Gastroesophageal sphincter (tissue), 4 donors: ENCODE results near the gene SHLD2. TPM values are rescaled to one million over a fixed set of nuclear protein-coding genes. Genes with fewer than 3 reads are reported as not detected.

Experiments used
- ATAC-seq: fragments of 150-250 bp; one replicate; pipeline ENCODE4 v1.9.1; 2016; ENCODE audit warnings: mild to moderate bottlenecking, moderate library complexity
- H3K27ac ChIP-seq, 4 donors: fragments of 200-600 bp; sonication (generic) in 3 of 4; 1 replicate in 3 of 4; 2 replicates in 1 of 4; pipeline ENCODE4 v1.5.1; 2016 to 2019
- H3K27me3 ChIP-seq: fragments of 200-600 bp; sonication (generic); one replicate; pipeline ENCODE4 v1.5.1; 2019
- H3K36me3 ChIP-seq, 2 donors: fragments of 200-600 bp; sonication (generic); one replicate each; pipeline ENCODE4 v1.5.1; 2019; ENCODE audit warnings: control low read depth in 1 of 2
- H3K4me1 ChIP-seq, 3 donors: fragments of 200-600 bp; sonication (generic); 1 replicate in 2 of 3; 2 replicates in 1 of 3; pipeline ENCODE4 v1.5.1; 2016 to 2019; ENCODE audit warnings: control low read depth in 2 of 3
- H3K4me3 ChIP-seq, 2 donors: fragments of 200-600 bp; sonication (generic); one replicate each; pipeline ENCODE4 v1.5.1; 2019; ENCODE audit warnings: mild to moderate bottlenecking in 1 of 2, moderate library complexity in 1 of 2
- H3K9me3 ChIP-seq, 3 donors: fragments of 200-600 bp; sonication (generic); one replicate each; pipeline ENCODE4 v1.5.1; 2017 to 2019; ENCODE audit warnings: control low read depth in 2 of 3
- CTCF ChIP-seq, 4 experiments: fragments of 200-600 bp in 2 of 4; fragments of 450-650 bp in 2 of 4; sonication (generic) in 1 of 4; IDR thresholded peaks; one replicate each; pipeline ENCODE4 v1.5.1; 2017 to 2019; ENCODE audit warnings: antibody characterized with exemption in 4 of 4, mild to moderate bottlenecking in 2 of 4, moderate library complexity in 2 of 4
- EP300 ChIP-seq: sonication (generic); formaldehyde crosslinking; IDR thresholded peaks from one replicate; pipeline ENCODE4 v1.6.1; 2017; ENCODE audit warnings: antibody characterized with exemption, mild to moderate bottlenecking
- POLR2A ChIP-seq, 2 donors: fragments of 450-650 bp; IDR thresholded peaks; one replicate each; pipeline ENCODE4 v1.6.1; 2017; ENCODE audit warnings: antibody characterized with exemption in 2 of 2, mild to moderate bottlenecking in 2 of 2, moderate library complexity in 1 of 2
- POLR2AphosphoS5 ChIP-seq: sonication (generic); formaldehyde crosslinking; IDR thresholded peaks from one replicate; pipeline ENCODE4 v1.6.1; 2017; ENCODE audit warnings: antibody characterized with exemption
- WGBS, 2 donors: methylation state at CpG; one replicate each; pipeline ENCODE4 v1.1.5; 2018; ENCODE audit warnings: low coverage in 1 of 2; 5-methylcytosine and 5-hydroxymethylcytosine counted together
- total RNA-seq, 4 donors: library from RNA; depleted of rRNA; stranded (reverse); fragments of >200 nt; gene quantifications; one replicate each; pipeline ENCODE4 v1.1.0, GENCODE V29; 2016

SHLD2 gene
- total RNA-seq, 4 donors from 2014 or later = 21.2 to 31.0 (median 26.6) TPM

- Histone ChIP-seq H3K27me3 (no peaks in the 10 kb centered on the region), H3K4me1 (no peaks in the 10 kb centered on the region), H3K4me3 (no peak overlapping the region), H3K9me3 (no peaks in the 10 kb centered on the region), H3K36me3 (peaks cover 0 to 99% of the 10 kb centered on the region in 2 donors), H3K27ac (no peak overlapping the region)
- no peak for TF ChIP-seq EP300
- TF ChIP-seq POLR2AphosphoS5 = no peak
- TF ChIP-seq POLR2A (IDR thresholded peaks at IDR 0.05) = no peak
- no peak for TF ChIP-seq CTCF (IDR thresholded peaks at IDR 0.05)
- no peak for ATAC-seq
- 65 to 69% methylated on average over 4 to 5 of the region's 5 CpGs for WGBS, 2 donors
These were observed 30.4 kb upstream of the SHLD2 start for GRCh38 chr10:87064651-87065050.

- no peak for TF ChIP-seq CTCF (IDR thresholded peaks at IDR 0.05)
- Histone ChIP-seq H3K4me3 (no peak overlapping the region), H3K9me3 (no peaks in the 10 kb centered on the region), H3K4me1 (no peaks in the 10 kb centered on the region), H3K27me3 (no peaks in the 10 kb centered on the region), H3K27ac (no peak overlapping the region), H3K36me3 (peaks cover 0 to 99% of the 10 kb centered on the region in 2 donors)
- WGBS, 2 donors = 100% methylated on average over 2 of the region's 2 CpGs
- no peak for ATAC-seq
These were observed 28.8 kb upstream of the SHLD2 start for GRCh38 chr10:87066178-87066577.

DNA sequence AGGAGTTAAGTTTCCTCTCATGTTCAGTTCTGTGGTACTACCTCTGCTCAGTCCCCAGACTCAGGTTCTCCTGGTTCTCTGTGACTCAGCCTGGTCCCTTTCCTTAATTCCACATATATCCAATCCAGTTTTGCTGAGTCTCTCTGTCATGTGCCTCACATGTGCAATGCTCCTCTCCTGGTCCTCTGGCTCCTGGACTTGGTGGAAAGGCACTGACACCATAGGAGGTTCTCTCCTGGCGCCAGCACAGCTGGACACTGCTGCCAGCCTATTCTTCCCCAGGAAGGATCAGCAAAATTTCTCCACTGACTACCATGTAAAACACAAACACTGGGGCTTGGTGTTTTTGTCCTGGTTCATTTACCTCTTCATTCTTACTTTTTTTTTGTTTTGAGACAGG lies 28.1 kb upstream of the SHLD2 start:
- Histone ChIP-seq H3K27ac (no peak overlapping the region), H3K4me3 (no peak overlapping the region), H3K9me3 (no peaks in the 10 kb centered on the region), H3K27me3 (no peaks in the 10 kb centered on the region), H3K4me1 (no peaks in the 10 kb centered on the region), H3K36me3 (peaks cover 0 to 98% of the 10 kb centered on the region in 2 donors)
- no peak for ATAC-seq
- no peak for TF ChIP-seq CTCF (IDR thresholded peaks at IDR 0.05)
- TF ChIP-seq POLR2A (IDR thresholded peaks at IDR 0.05) = no peak
- TF ChIP-seq EP300 = no peak
- TF ChIP-seq POLR2AphosphoS5 = no peak
- WGBS, 2 donors = 85% methylated on average over 1 of the region's 1 CpG; no CpG with 5 or more reads in 1 of the 2 donors

GRCh38 chr10:87068281-87068680 lies 26.7 kb upstream of the SHLD2 start:
- WGBS, 2 donors = 88 to 95% methylated on average over 1 of the region's 1 CpG
- H3K36me3 ChIP-seq = peaks cover 0 to 98% of the 10 kb centered on the region in 2 donors

More at GRCh38 chr10:87068281-87068680, 26.7 kb upstream of the SHLD2 start:
- no peak overlapping the region for H3K4me3 ChIP-seq
- no peak for TF ChIP-seq EP300
- TF ChIP-seq POLR2AphosphoS5 = no peak
- no peak for TF ChIP-seq POLR2A (IDR thresholded peaks at IDR 0.05)
- no peak for TF ChIP-seq CTCF (IDR thresholded peaks at IDR 0.05)
- no peaks in the 10 kb centered on the region for H3K4me1 ChIP-seq
- H3K9me3 ChIP-seq = no peaks in the 10 kb centered on the region
- ATAC-seq = no peak
- H3K27ac ChIP-seq = no peak overlapping the region
- H3K27me3 ChIP-seq = no peaks in the 10 kb centered on the region
